Hippocampal formation (tissue), 2 donors: ENCODE data around the gene MLLT1.

Source experiments
- DNase-seq, 2 donors: peaks; one replicate each; lab custom pipeline; 2025; lab: John Stamatoyannopoulos, UW

Gene MLLT1

DNA sequence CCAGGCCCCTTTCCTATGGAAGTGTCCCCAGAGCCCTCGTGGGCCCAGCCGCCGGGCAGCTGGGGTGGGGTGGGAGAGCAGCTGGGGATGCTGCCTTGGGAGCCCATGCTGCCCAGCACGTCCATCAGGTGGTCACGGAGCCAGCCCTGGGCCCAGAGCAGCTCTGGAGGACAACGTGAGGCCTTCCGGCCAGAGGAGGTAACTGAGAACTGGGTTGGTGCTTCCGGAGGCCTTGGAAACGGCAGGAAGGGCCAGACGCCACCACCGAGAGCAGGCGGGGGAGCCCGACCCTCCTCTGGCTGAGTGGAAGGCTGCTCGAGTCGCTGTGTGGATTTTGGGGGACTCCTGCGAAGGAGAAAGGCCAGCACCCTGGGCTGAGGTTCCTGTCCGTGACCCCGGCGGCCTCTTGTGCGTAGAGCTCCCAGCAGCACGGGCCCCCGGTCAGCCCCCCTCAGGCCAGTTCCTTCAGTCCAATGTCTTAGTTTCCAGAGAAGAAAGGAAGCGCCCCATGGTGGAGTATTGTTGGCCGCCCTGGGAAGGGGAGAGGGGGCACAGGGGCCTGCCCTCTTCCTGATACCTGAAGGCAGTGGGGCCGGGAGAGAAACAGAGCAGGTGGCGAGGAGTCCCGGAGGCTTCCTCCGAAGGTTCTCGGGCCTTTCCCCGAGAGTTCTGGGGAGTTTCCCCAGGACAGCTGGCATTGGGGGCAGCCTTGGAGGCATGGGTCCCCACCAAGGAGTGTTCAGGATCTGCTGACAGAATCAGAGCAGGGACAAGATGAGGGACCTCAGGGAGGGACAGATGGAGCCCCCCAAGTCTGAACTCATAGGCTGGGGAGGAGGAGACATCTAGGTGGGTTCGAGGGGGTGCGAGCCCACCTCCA is 68.8 kb downstream of the MLLT1 start:
- no peak for DNase-seq

DNA sequence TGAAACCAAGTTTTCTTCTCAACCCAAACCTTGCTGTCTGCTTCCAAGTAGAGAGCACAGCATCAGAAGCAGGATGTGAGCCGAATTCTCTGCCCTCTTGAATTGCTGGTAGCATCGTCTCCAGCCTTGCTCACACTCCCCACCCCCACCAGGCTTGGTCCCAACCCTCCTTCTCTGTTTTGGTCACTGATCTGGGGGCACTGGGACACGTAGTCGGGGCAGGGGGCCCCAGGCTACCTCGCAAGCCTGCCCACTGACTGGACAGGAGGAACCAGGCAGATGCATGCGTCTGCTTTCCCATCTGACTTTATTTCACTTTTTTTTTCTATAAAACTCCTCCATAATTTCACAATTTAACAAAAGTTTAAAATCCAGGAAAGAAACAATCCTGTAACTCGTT is 69.7 kb downstream of the MLLT1 start:
- DNase-seq = no peak

DNA sequence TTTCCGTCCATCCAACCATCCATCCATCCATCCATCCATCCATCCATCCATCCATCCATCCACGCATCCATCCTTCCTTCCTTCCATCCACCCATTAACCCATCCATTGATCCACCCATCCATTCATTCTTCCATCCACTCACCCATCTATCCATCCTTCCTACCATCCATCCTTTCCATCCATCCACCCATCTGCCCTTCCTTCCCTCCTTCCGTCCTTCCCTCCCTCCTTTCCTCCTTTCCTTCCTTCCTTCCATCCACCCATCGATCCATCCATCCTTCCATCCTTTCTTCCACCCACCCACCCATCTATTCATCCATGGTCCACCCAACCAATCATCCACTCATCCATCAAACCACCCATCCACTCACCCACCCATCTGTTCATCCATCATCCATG is 70.1 kb downstream of the MLLT1 start:
- DNase-seq = no peak

DNA sequence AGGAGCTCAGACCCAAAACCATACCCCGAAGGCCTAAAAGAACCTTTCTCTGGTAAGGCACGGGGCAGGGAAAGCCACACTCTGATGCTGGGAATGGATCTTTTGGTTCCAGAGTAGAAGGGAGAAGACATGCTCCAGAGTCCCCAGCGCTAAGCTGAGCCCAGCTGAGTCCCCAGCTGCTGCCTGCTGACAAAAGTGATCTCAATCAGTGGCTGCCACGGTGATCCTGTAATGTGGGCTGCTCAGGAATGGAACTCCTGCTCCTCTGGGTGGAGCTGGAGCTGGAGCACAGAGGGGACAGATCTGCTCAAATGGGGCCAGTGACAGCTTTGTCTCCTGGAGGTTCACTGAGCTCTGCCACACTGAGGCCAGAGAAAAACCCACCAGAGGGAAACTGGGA is 70.5 kb downstream of the MLLT1 start:
- DNase-seq = no peak

DNA sequence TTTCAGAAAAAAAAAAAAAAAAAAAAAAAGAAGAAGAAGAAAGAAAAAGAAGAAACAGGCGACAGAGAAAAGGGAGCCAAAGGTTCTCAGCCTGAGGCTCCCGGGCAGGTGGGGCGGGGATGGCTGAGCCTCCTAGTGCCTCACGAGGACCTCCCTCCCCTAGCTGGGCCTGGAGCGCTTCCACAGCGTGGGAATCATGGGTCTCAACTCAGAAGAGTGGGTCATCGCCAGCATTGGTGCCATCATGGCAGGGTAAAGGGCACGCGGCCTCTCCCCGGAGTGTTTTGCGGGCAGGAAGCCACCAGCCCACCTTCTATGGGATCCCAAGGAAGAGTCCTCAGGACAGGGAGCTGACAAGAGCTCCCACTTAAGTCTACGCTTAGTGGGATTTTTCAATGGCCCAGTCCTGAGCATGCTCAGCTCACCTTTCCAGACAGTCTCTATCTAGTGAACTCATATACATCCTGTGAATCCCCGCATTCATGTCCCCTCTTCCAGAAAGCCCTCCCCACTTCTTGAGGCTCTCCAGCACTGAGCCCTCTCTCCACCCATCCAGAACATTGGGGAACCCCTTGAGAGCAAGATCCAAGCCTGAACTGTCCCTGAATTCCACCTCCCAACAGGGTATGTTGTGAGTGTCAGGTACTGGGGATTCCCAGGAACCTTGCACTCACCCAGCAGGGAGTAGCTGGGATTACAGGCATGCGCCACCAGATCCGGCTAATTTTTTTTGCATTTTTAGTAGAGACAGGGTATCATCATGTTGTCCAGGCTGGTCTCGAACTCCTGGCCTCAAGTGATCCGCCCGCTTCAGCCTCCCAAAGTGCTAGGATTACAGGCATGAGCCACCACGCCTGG is 74.7 kb downstream of the MLLT1 start:
- DNase-seq = no peak

DNA sequence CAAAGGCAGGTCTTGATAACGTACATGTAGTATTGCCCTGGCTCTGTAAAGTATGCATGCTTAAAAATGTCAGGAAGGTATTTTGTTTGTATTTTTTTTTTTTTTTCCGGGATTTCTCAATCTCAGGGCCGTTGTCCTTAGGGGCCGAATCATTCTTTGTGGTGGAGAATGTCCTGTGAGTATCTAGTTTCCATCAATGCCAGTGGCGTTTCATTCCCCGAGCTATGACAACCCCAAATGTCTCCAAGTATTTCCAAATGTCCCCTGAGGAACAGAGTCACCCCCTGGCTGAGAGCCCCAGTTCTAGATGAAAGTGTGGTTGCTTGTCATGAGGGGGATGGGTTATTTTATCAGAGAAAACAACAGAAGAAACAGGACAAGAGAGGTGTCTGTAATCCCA is 75.6 kb downstream of the MLLT1 start:
- no peak for DNase-seq

DNA sequence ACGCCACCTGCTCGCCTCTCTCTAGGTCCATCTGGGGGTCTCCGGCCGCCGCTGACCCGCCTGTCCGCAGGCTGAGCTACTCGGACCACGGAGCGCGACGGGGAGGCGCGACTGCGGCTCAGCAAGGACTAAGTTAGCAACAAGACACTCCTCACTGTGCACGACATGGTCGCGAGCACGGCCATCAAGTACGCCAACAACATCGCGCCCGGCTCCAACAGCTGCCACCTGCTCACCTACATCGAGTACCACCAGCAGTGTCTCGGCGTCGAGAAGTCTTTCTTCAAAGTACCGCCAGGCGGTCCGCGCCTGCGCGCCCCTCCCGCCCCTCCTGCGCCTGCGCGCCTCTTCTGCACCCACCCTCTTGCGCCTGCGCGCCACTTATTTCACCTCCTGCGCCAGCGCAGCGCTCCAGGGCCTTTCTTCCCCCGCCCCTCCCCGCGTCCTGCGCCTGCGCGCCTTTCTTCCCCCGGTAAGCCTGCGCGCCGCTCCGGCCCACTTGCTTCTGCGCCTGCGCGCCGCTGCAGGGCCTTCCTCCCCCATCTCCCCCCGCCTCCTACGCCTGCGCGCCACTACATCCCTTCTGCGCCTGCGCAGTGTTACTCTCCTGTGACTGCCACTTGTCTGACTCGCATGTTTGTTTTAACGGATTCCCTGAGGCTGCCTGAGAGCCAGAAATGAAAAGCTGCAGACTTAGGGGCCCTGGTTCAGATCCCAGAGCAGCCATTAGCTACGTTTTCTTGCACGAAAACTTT is 80.4 kb downstream of the MLLT1 start:
- DNase-seq = peak; percentile 93 to 95

DNA sequence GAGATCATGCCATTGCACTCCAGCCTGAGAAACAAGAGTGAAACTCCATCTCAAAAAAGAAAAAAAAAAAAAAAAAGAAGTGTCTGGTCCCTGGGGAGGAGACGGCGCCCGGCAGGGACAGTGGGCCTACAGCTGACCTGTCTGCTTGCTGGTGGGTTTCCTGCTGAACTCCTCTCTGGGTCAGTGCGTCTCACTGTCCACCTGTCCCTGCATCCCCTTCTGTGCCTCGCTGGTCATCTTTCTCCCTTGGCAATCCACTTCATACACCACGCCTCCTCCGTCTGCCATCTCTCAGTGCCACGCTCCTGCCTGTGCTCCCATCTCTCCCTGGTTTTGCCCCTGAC is 80.9 kb downstream of the MLLT1 start:
- no peak for DNase-seq

DNA sequence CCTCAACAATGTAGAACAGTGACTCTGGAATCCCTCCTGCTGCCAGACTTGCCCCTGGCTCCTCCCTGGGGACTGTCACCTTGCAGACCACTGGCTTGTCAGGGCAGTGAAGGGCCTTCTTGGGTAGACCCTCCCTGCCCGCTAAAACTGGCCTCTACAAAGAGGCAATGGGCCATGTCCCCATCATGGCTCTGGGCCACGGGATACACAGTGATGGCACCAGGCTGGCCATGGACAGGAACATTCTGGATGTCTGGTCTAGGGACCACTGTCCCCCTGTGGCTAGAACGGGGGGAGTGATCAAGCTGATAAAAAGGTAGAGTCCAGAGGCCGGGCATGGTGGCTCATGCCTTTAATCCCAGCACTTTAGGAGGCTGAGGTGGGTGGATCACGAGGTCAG is 83.4 kb downstream of the MLLT1 start:
- no peak for DNase-seq

DNA sequence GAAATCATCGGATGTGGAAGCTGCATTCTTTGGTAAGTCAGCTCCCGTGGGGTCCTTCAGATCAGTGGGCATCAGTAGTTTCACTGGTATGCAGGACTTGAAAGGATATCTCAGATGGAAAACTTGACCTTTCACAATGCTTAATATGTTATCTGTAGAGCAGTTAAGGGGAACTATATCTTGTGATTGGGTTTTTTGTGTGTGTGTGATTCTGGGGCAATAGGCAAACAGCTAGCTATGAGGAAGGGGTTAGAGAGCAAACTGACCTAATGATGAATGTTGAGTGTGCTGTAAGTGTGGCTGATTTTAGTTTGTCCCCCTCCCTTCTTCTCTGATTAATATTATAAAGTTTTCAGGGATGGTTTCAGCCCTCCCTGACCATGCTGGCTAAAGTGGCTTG is 91.0 kb downstream of the MLLT1 start:
- no peak for DNase-seq

DNA sequence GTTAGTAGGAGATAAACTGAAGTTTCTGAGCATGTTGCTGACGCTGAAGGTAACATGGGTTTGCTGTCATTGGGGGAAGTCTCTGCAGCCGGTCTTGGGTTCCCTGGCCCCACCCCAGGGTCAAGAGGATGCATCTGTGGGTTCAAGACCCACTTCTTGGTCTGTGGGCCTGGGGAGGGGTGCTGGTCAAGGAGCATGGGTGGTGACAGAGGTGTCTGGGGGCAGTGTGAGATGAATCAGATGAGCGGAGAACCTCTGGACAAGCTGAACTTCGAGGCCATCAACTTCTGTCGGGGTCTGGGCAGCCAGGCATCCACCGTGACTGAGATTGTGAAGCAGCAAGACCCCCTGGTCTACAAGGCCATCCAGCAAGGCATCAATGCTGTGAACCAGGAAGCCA is 92.4 kb downstream of the MLLT1 start:
- DNase-seq = no peak

DNA sequence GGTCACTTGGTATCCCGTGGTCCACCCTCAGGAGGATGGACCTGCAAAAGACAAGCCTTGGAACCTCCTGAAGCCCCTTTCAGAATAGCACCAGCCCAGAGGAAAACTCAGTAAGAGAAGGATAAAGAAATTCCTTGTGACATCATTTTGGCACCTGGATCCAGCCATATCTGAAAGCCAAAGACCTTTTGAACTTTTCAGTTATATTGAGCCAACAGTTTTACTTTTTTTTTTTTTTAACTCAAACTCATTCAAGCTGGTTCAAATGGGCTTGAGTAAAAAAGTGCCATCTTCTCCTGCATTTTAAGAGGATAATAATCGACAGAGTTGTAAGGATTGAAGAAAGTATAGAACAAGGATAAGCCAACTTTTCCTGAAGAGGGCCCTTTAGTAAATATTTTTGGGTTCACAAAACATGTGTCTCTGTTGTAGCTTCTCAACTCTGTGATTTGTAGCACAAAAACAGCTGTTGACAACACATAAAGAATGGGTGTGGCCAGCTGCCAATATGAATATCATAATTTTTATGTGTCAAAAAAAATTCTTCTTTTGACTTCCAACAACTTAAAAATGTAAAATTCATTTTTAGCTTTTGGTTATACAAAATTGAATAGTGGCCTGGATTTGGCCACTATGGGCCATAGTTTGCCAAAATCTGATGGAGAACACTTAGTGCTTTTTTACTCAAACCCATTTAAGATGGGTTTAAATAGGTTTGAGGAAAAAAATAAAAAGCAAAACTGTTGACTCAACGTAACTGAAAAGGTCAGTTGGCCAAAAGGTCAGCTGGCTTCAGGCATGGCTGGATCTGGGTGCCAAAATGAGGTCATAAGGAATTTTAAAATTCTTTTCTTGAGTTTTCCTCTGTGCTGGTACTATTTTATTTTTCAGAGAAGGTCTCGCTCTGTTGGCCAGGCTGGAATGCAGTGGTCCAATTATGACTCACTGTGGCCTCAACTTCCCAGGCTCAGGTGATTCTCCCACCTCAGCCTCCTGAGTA is 93.6 kb downstream of the MLLT1 start:
- no peak for DNase-seq

DNA sequence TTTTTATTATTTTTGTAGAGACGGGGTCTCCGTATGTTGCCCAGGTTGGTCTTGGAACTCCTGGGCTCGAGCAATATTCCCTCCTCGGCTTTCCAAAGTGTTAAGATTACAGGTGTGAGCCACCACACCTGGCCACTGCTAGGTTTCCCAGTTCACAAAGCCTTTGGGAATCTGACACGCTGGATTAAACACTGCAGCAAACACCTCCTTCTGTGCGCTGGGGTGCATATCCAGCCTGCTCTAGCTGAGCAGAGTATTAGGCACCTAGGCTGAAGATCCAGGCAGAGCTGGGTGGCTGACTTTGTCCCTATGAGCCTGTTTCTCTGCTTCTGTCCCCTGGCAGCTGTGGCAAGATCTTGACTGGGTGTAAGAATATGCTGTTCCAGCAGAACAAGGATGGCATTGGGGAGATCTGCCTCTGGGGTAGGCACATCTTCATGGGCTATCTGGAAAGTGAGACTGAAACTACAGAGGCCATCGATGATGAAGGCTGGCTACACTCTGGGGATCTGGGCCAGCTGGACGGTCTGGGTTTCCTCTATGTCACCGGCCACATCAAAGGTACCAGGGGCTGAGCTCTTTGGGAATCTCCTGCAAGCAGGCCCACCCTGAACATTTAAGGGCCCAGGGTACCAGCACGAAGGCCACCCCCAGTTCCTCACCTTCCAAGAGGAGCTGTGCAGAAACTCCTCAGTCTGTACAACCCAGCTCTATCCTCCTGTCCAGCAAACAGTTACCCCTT is 94.5 kb downstream of the MLLT1 start:
- DNase-seq = no peak

DNA sequence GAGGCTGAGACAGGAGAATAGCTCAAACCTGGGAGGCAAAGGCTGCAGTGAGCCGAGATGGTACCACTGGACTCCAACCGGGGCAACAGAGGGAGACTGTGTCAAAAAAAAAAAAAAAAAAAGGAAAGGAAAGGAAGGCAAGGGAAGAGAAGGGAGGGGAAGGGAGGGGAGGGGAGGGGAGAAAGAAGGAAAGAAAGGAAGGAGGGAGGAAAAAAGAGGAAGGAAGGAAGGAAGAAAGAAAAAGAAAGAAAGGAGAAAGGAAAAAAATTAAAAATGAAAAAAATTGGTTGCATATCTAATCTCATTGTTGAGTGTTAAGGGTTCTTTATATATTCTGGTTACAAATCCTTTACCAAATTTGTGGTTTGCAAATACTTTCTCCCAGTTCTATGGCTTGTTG is 98.7 kb downstream of the MLLT1 start:
- DNase-seq = no peak

DNA sequence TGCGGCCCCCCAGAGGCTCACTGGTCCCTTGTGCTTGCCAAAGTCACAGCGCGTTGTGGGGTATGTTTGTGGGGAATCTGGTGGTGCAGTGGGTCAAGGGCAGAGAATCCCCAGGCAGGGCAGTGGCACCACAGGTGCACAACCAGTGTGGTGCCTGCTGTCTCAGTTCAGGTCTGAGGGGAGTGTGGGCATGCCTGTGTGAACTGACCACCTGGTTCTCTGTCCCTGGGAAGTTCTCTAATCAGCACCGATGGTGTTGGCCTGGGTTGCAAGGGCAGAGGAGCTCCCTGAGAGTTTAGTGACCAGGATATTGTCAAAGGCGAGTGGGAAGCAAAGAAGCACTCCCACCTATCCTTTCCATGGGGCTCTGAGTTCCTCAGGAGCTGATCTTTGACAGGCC is 106.6 kb downstream of the MLLT1 start:
- no peak for DNase-seq

DNA sequence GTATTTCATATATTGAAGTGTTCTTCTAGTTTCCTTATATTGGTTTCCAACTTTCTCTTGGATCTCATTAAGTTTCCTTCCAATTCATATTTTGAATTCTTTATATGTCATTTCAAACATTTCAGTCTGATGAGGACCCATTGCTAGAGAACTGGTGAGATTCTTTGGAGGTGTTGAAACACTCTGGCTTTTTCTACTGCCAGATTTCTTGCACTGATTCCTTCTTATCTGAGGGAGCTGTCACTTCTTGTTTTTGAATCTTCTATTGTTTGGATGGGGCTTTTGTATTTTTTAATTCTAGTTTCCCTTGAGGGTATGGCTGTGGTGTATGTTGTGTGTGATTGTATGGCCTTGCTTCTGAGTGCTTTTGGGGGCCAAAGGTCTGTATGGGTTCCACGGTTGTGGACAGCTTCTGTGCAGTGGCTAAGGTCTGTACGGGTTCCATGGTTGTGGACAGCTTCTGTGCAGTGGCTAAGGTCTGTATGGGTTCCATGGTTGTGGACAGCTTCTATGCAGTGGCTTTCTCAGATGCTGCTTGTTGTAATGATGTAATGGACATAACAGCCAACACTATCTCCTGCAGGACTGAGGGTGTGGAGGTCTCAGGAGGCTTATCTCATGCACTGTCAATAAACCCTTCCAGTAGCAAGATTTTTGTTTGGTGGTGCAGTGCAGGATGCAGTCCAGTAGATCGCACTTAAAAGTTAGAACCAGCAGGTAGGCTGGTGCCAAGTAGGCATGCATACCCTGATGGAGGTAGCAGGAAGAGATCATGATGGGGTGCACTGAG is 107.5 kb downstream of the MLLT1 start:
- no peak for DNase-seq

DNA sequence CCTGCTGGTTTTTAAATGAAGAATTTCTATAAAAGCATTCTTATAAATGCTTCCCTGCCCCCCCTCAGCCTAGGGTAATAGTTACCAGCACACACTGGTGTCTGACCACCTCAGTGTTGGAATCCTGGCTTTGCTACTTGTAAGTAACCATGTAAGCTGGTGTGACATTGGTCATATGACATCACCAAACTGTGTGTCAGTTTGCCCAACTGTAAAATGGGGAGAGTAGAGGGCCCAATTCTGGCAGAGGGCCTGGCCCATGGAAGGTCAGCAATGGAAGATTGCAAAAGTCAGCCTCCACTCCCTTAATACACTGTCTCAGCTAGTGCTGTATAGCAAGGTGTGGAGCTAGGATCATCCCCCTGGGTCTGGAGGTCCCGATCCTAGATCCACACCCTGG is 112.7 kb downstream of the MLLT1 start:
- no peak for DNase-seq

DNA sequence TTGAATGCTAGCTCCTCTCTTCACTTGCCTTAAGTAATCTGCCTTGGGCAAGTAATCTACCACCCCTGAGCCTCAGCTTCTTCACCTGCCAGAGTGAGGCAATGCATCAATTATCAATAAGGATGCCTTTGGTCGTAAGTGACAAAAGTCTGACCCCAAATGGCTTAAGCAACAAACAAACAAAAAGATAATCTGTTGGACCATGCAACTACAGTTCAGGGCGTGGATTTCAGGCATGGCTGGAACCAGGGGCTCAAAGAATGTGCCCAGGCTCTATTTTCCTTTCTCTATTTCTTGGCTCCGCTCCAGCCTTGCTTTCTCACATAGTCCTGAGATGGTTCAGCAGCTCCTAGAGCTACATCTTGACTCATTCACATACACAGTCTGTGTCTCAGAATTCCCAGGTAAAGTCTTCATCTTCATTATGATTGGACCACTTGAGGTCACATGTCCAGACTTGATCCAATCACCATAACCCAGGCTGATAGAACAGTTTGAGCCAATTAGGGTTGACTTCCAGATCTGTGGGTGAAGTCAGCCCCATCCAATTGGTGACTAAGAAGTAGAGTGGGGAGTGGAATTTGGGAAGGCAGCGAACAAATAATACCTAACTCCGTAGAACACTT is 114.8 kb downstream of the MLLT1 start:
- no peak for DNase-seq

DNA sequence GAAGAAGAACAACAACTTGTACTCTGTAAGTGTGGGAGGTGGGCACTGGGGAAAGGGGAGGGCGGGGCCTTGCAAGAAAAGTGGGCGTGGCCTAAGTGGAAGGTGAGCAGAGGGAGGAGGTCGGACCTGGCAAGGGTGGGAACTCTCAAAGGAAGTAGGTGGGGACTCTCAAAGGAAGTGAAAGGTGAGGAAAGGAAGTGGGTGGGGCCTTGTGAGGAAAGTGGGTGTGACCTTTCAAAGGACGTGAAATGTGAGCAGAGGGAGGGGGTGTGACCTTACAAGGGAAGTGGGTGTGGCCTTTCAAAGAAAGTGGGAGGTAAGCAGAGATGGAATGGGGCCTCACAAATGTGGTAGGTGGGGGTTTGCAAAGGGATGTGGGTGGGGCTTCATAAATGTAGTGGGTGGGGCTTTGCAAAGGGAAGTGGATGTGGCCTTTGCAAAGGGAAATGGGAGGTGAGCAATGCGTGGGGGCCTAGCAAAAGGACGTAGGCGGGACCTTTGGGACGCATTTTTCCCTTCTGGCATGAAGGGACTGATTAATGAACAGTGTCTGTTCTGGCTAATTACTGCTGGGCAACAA is 118.4 kb downstream of the MLLT1 start:
- no peak for DNase-seq
